HCT116 (cell line): Measurements from ENCODE around the gene SLC13A4. TPM values are rescaled to one million over a fixed set of nuclear protein-coding genes. Genes with fewer than 3 reads are reported as not detected.

ENCODE experiments used
- ATAC-seq: fragments of 200-7000 bp; cut with Tn5 transposase; 2 replicates; pipeline ENCODE4 v1.9.1; 2020; ENCODE audit warnings: mild to moderate bottlenecking, moderate library complexity
- BruUV-seq: library from RNA; stranded (reverse); fragments of 400-500 nt; replicated peaks from 2 replicates; lab custom pipeline; 2021; lab: Mats Ljungman, UMichigan
- CTCF ChIA-PET: fragments of 300-600 bp; sonication (Branson Sonifier 250); formaldehyde crosslinking; loops from one replicate; lab custom pipeline; 2021; ENCODE audit warnings: antibody characterized with exemption; lab: Charles Lee
- POLR2A ChIA-PET: fragments of 300-600, 350-600 bp; sonication (Branson Sonifier 250); formaldehyde crosslinking; loops from one replicate; lab custom pipeline; 2021; ENCODE audit warnings: antibody characterized with exemption; lab: Charles Lee
- RAD21 ChIA-PET, 2 experiments: fragments of 300-600 bp; sonication (Branson Sonifier 250); formaldehyde crosslinking; loops; one replicate each; lab custom pipeline; 2023; ENCODE audit warnings: low total read pairs in 2 of 2; ENCODE audit not compliant: uncharacterized antibody in 2 of 2, unreplicated experiment in 2 of 2, low non-redundant PET in 1 of 2; lab: Charles Lee
- DNase-seq: peaks from one replicate; pipeline ENCODE4 v3.0.0-alpha.2; 2010; ENCODE audit warnings: low read depth, low spot score
- H2AFZ ChIP-seq: fragments of 200-600 bp; shearing (Covaris generic), sonication (generic); 2 replicates; pipeline ENCODE4 v1.6.1; 2017; ENCODE audit warnings: low read depth, mixed run types, mixed read lengths, antibody characterized with exemption, low read length; ENCODE audit not compliant: poor library complexity, severe bottlenecking
- H3K27ac ChIP-seq: 2 replicates; pipeline ENCODE4 v1.5.1; 2012; ENCODE audit warnings: low read depth, low read length
- H3K27me3 ChIP-seq: fragments of 200-600 bp; sonication (generic); 2 replicates; pipeline ENCODE4 v1.6.1; 2016; ENCODE audit warnings: mixed run types, low read length, mixed read lengths; ENCODE audit not compliant: insufficient read depth
- H3K36me3 ChIP-seq, 2 experiments: fragments of 200-500 bp in 1 of 2; fragments of 200-600 bp in 1 of 2; sonication (Bioruptor generic) in 1 of 2; sonication (generic) in 1 of 2; 2 replicates each; pipeline versions ENCODE4 v1.5.1 to v1.6.1; 2014 to 2016; ENCODE audit warnings: low read length in 2 of 2, inconsistent platforms in 1 of 2, mixed read lengths in 1 of 2, mixed run types in 1 of 2; ENCODE audit not compliant: insufficient read depth in 2 of 2, control insufficient read depth in 1 of 2
- H3K4me1 ChIP-seq, 2 experiments: fragments of 200-600 bp in 1 of 2; sonication (generic) in 1 of 2; 2 replicates each; pipeline versions ENCODE4 v1.5.1 to v1.6.1; 2012 to 2017; ENCODE audit warnings: low read length in 2 of 2, inconsistent platforms in 1 of 2, mild to moderate bottlenecking in 1 of 2, mixed read lengths in 1 of 2, mixed run types in 1 of 2, moderate library complexity in 1 of 2; ENCODE audit not compliant: insufficient read depth in 2 of 2, control insufficient read depth in 1 of 2
- H3K4me2 ChIP-seq: fragments of 200-600 bp; sonication (generic); 2 replicates; pipeline ENCODE4 v1.6.1; 2017; ENCODE audit warnings: mixed run types, low read length, mixed read lengths
- H3K4me3 ChIP-seq, 2 experiments: fragments of 200-600 bp in 1 of 2; sonication (generic) in 1 of 2; replicated peaks in 1 of 2; 2 replicates each; pipeline ENCODE4 v1.5.1; 2011 to 2016; ENCODE audit warnings: low read length in 2 of 2, control low read depth in 1 of 2, low read depth in 1 of 2, mild to moderate bottlenecking in 1 of 2, mixed read lengths in 1 of 2, mixed run types in 1 of 2
- H3K79me2 ChIP-seq: fragments of 200-600 bp; sonication (generic); 2 replicates; pipeline ENCODE4 v1.6.1; 2017; ENCODE audit warnings: mild to moderate bottlenecking, mixed run types, low read length, moderate library complexity, mixed read lengths; ENCODE audit not compliant: insufficient read depth
- H3K9ac ChIP-seq: fragments of 200-600 bp; sonication (generic); 2 replicates; pipeline ENCODE4 v1.6.1; 2016; ENCODE audit warnings: low read length, mixed read lengths
- H3K9me2 ChIP-seq: fragments of 200-600 bp; sonication (generic), shearing (Covaris generic); 2 replicates; pipeline ENCODE4 v1.6.1; 2017; ENCODE audit warnings: mixed run types, mild to moderate bottlenecking, moderate library complexity; ENCODE audit not compliant: insufficient read depth
- H3K9me3 ChIP-seq, 2 experiments: fragments of 200-500 bp in 1 of 2; fragments of 200-600 bp in 1 of 2; sonication (Bioruptor generic) in 1 of 2; sonication (generic) in 1 of 2; 2 replicates each; pipeline ENCODE4 v1.6.1; 2014 to 2017; ENCODE audit warnings: low read length in 2 of 2, mixed read lengths in 2 of 2, inconsistent platforms in 1 of 2, low read depth in 1 of 2, mild to moderate bottlenecking in 1 of 2, mixed run types in 1 of 2, moderate library complexity in 1 of 2; ENCODE audit not compliant: control insufficient read depth in 1 of 2, insufficient read depth in 1 of 2
- H4K20me1 ChIP-seq: fragments of 200-600 bp; sonication (generic), shearing (Covaris generic); 2 replicates; pipeline ENCODE4 v1.6.1; 2017; ENCODE audit warnings: mixed run types, mild to moderate bottlenecking, moderate library complexity; ENCODE audit not compliant: insufficient read depth
- CBX3 ChIP-seq: IDR thresholded peaks from 2 replicates; pipeline ENCODE4 v1.6.1; 2012; ENCODE audit warnings: low read depth
- EZH2 ChIP-seq: fragments of 200-600 bp; sonication (generic); IDR thresholded peaks from 2 replicates; pipeline ENCODE4 v1.6.1; 2017; ENCODE audit warnings: antibody characterized with exemption, mixed run types
- JUND ChIP-seq: IDR thresholded peaks from 2 replicates; pipeline ENCODE4 v1.6.1; 2012
- POLR2AphosphoS5 ChIP-seq: IDR thresholded peaks from 2 replicates; pipeline ENCODE4 v1.6.1; 2011; ENCODE audit warnings: mild to moderate bottlenecking, low read depth, low read length, moderate library complexity
- SP1 ChIP-seq: IDR thresholded peaks from 2 replicates; pipeline ENCODE4 v1.6.1; 2012; ENCODE audit warnings: low read depth
- SRF ChIP-seq: IDR thresholded peaks from 2 replicates; pipeline ENCODE4 v1.6.1; 2012; ENCODE audit warnings: low read depth
- TCF7L2 ChIP-seq: IDR thresholded peaks from 2 replicates; pipeline ENCODE4 v1.7.0; 2011; ENCODE audit warnings: borderline replicate concordance, inconsistent platforms; ENCODE audit not compliant: insufficient read depth, insufficient read length; ENCODE audit errors: extremely low read depth
- intact Hi-C: fragments of 100-400 bp; cut with micrococcal nuclease; formaldehyde crosslinking; loops from 2 replicates; pipeline ENCODE4 v1.10.0; 2022
- total RNA-seq: library from RNA; stranded (reverse); gene quantifications from one replicate; pipeline ENCODE4 v1.2.1, GENCODE V29; 2021; ENCODE audit not compliant: unreplicated experiment
- TF ChIP-seq, protein P1 (sequence below), 3 experiments: fragments of 200-600 bp in 1 of 3; sonication (generic) in 1 of 3; IDR thresholded peaks in 2 of 3; conservative IDR thresholded peaks in 1 of 3; 2 replicates each; pipeline ENCODE4 v1.5.1; 2012 to 2017; ENCODE audit warnings: low read depth in 2 of 3, low read length in 2 of 3, antibody characterized with exemption in 1 of 3, borderline replicate concordance in 1 of 3, control low read depth in 1 of 3, mild to moderate bottlenecking in 1 of 3, mixed read lengths in 1 of 3, mixed run types in 1 of 3, moderate library complexity in 1 of 3; ENCODE audit not compliant: insufficient read depth in 1 of 3
- TF ChIP-seq, protein P2 (sequence below): IDR thresholded peaks from 2 replicates; pipeline ENCODE4 v1.6.1; 2011; ENCODE audit warnings: mild to moderate bottlenecking, low read length, moderate library complexity; ENCODE audit not compliant: insufficient replicate concordance; ENCODE audit errors: extremely low read depth
- TF ChIP-seq, protein P3 (sequence below): IDR thresholded peaks from 2 replicates; pipeline ENCODE4 v1.6.1; 2012

Gene SLC13A4
- total RNA-seq, 1 experiment from 2014 or later: 0.30 TPM

DNA sequence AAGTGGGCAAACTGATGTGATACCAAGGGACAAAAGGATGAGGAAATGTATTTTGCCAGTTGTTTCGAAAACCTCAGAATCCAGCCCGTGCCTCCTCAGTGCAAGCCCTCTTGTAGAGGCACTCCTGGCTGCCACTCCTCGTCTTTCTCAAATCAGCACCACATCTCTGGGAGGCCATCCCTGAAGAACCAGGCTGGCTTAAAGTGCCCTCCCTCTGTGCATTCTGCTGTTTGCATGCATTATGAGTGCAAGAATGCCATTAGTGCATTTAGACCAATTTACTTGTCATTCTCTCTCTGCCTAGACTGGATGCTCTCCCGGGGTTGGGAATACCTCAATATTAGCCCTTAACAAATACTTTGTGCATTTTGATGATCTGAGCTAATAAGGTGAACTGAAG, 40.5 kb upstream of the SLC13A4 start:
- intact Hi-C loops: no loop called here
- H3K9me3 ChIP-seq: no peaks in the 10 kb centered on the region
- H3K4me1 ChIP-seq: no peaks in the 10 kb centered on the region
- H3K79me2 ChIP-seq: no peaks in the 10 kb centered on the region
- H3K36me3 ChIP-seq: no peaks in the 10 kb centered on the region
- POLR2A ChIA-PET: interaction anchor here (1.3 kb wide), 1 partner anchor 22 kb away, joined by 5 read pairs; no protein-coding TSS in a partner anchor
- H3K4me3 ChIP-seq: no peak overlapping the region
- no peak overlapping the region for H3K9ac ChIP-seq
- CTCF ChIA-PET: no interaction called here
- no peak overlapping the region for H3K4me2 ChIP-seq
- TF ChIP-seq TCF7L2 (no peak), JUND (no peak), EZH2 (no peak), SP1 (no peak), CBX3 (no peak), POLR2AphosphoS5 (no peak), SRF (no peak)
- TF ChIP-seq, protein P1, sequence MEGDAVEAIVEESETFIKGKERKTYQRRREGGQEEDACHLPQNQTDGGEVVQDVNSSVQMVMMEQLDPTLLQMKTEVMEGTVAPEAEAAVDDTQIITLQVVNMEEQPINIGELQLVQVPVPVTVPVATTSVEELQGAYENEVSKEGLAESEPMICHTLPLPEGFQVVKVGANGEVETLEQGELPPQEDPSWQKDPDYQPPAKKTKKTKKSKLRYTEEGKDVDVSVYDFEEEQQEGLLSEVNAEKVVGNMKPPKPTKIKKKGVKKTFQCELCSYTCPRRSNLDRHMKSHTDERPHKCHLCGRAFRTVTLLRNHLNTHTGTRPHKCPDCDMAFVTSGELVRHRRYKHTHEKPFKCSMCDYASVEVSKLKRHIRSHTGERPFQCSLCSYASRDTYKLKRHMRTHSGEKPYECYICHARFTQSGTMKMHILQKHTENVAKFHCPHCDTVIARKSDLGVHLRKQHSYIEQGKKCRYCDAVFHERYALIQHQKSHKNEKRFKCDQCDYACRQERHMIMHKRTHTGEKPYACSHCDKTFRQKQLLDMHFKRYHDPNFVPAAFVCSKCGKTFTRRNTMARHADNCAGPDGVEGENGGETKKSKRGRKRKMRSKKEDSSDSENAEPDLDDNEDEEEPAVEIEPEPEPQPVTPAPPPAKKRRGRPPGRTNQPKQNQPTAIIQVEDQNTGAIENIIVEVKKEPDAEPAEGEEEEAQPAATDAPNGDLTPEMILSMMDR (IDR thresholded peaks at IDR 0.05 in 2 of 3, conservative IDR thresholded peaks at IDR 0.05 in 1 of 3; ENCODE audit: borderline replicate concordance in 1 of 3, insufficient read depth in 1 of 3, low read depth in 2 of 3, low read length in 2 of 3): no peak
- TF ChIP-seq, protein P2, sequence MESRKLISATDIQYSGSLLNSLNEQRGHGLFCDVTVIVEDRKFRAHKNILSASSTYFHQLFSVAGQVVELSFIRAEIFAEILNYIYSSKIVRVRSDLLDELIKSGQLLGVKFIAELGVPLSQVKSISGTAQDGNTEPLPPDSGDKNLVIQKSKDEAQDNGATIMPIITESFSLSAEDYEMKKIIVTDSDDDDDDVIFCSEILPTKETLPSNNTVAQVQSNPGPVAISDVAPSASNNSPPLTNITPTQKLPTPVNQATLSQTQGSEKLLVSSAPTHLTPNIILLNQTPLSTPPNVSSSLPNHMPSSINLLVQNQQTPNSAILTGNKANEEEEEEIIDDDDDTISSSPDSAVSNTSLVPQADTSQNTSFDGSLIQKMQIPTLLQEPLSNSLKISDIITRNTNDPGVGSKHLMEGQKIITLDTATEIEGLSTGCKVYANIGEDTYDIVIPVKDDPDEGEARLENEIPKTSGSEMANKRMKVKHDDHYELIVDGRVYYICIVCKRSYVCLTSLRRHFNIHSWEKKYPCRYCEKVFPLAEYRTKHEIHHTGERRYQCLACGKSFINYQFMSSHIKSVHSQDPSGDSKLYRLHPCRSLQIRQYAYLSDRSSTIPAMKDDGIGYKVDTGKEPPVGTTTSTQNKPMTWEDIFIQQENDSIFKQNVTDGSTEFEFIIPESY: no peak
- TF ChIP-seq, protein P3, sequence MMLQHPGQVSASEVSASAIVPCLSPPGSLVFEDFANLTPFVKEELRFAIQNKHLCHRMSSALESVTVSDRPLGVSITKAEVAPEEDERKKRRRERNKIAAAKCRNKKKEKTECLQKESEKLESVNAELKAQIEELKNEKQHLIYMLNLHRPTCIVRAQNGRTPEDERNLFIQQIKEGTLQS: no peak
- no peak for ATAC-seq
- no TSS peak for BruUV-seq
- no peak overlapping the region for H2AFZ ChIP-seq
- H4K20me1 ChIP-seq: no peaks in the 10 kb centered on the region
- H3K27ac ChIP-seq: no peak overlapping the region
- H3K9me2 ChIP-seq: no peaks in the 10 kb centered on the region
- H3K27me3 ChIP-seq: no peaks in the 10 kb centered on the region
- RAD21 ChIA-PET: no interaction called here
- no peak for DNase-seq
